CD4-positive, alpha-beta memory T cell (primary cell): ENCODE measurements around the gene BEST1. TPM values are rescaled to one million over a fixed set of nuclear protein-coding genes. Genes with fewer than 3 reads are reported as not detected.

Experiments
- CTCF ChIA-PET: fragments of 350-600 bp; sonication (Branson Sonifier 250); formaldehyde crosslinking; loops from one replicate; lab custom pipeline; 2021; ENCODE audit warnings: inconsistent platforms; ENCODE audit not compliant: partially characterized antibody; lab: Charles Lee
- POLR2A ChIA-PET: fragments of 350-600 bp; sonication (Branson Sonifier 250); formaldehyde crosslinking; loops from one replicate; lab custom pipeline; 2021; ENCODE audit not compliant: partially characterized antibody; lab: Charles Lee
- DNase-seq, 5 donors: peaks; one replicate each; pipeline versions ENCODE4 v3.0.0 to v3.0.0-alpha.2; 2020 to 2022; ENCODE audit warnings: mixed read lengths in 1 of 5
- H3K27ac ChIP-seq: one replicate; pipeline ENCODE4 v1.7.0; 2013; ENCODE audit warnings: low read depth, low read length
- H3K27me3 ChIP-seq: 2 replicates; pipeline ENCODE4 v1.7.0; 2013; ENCODE audit warnings: mild to moderate bottlenecking, low read length, moderate library complexity; ENCODE audit not compliant: insufficient read depth
- H3K36me3 ChIP-seq: 2 replicates; pipeline ENCODE4 v1.7.0; 2013; ENCODE audit warnings: mild to moderate bottlenecking, low read length, moderate library complexity; ENCODE audit not compliant: insufficient read depth
- H3K4me1 ChIP-seq: 2 replicates; pipeline ENCODE4 v1.7.0; 2013; ENCODE audit warnings: mild to moderate bottlenecking, low read length, moderate library complexity; ENCODE audit not compliant: insufficient read depth
- H3K4me3 ChIP-seq, 2 donors: one replicate each; pipeline ENCODE4 v1.7.0; 2013; ENCODE audit warnings: low read length in 2 of 2, mild to moderate bottlenecking in 1 of 2
- H3K9me3 ChIP-seq, 2 donors: one replicate each; pipeline ENCODE4 v1.7.0; 2013; ENCODE audit warnings: low read length in 2 of 2, control low read depth in 1 of 2; ENCODE audit not compliant: control insufficient read depth in 1 of 2
- H3K27ac Mint-ChIP-seq, 7 donors: one replicate each; pipeline ENCODE4 v1.8.0; 2020 to 2021; ENCODE audit warnings: mixed read lengths in 7 of 7, mild to moderate bottlenecking in 6 of 7, inconsistent platforms in 3 of 7, moderate library complexity in 3 of 7
- H3K27me3 Mint-ChIP-seq, 2 donors: one replicate each; pipeline ENCODE4 v1.8.0; 2020 to 2021; ENCODE audit warnings: mixed read lengths in 2 of 2
- H3K36me3 Mint-ChIP-seq, 2 donors: one replicate each; pipeline ENCODE4 v1.8.0; 2020 to 2021; ENCODE audit warnings: mixed read lengths in 2 of 2, inconsistent platforms in 1 of 2, mild to moderate bottlenecking in 1 of 2
- H3K4me1 Mint-ChIP-seq, 4 donors: one replicate each; pipeline ENCODE4 v1.8.0; 2020 to 2021; ENCODE audit warnings: mixed read lengths in 4 of 4, mild to moderate bottlenecking in 1 of 4
- H3K4me3 Mint-ChIP-seq, 8 donors: one replicate each; pipeline ENCODE4 v1.8.0; 2020 to 2021; ENCODE audit warnings: mixed read lengths in 8 of 8, mild to moderate bottlenecking in 7 of 8, moderate library complexity in 6 of 8, inconsistent platforms in 3 of 8
- H3K9me3 Mint-ChIP-seq, 8 donors: one replicate each; pipeline ENCODE4 v1.8.0; 2020 to 2021; ENCODE audit warnings: mixed read lengths in 8 of 8, mild to moderate bottlenecking in 5 of 8, inconsistent platforms in 3 of 8, moderate library complexity in 1 of 8
- intact Hi-C: fragments of 100-400 bp; cut with micrococcal nuclease; formaldehyde crosslinking; loops from one replicate; pipeline ENCODE4 v1.15.1; 2023
- polyA plus RNA-seq, 2 donors: library from polyadenylated mRNA; unstranded; fragments of 300-500 nt; fragmentation: Illumina TruSeq; gene quantifications; one replicate each; pipeline ENCODE4 v1.2.3, GENCODE V29; 2021
- total RNA-seq, 2 experiments: library from RNA; stranded (reverse); gene quantifications; one replicate each; pipeline ENCODE4 v1.2.3, GENCODE V29; 2021

The BEST1 gene
- total and polyA plus RNA-seq, 4 experiments from 2014 or later, result 0.26 to 1.3 (median 0.89) TPM

DNA sequence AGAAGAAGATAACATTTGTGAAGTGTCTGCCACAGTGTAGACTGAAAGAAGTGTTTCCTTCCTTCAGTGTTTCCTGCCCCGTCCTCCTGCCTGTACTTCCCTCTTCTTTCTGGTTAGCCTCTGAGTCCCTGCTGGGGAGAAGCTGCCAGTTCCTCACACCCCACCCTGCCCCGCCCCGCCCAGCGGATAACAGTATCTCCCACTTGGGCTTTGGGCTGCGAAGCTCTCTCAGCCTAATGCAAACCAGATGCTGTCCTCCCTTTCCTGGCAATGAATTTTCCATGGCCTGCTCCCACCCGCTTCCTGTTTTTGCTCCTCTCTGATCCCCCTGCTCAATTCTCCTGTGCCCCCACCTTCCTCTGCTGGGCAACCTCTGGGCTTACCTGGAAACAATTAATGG is 27.6 kb upstream of the BEST1 start:
- Histone ChIP-seq H3K4me3 (no peak overlapping the region), H3K27me3 (peaks cover 8% of the 10 kb centered on the region), H3K36me3 (no peaks in the 10 kb centered on the region), H3K27ac (no peak overlapping the region), H3K9me3 (no peaks in the 10 kb centered on the region), H3K4me1 (no peaks in the 10 kb centered on the region)
- CTCF ChIA-PET, result no interaction called here
- POLR2A ChIA-PET, result interaction anchor here (1.3 kb wide), 1 partner anchor 45 kb away, joined by 3 read pairs; no protein-coding TSS in a partner anchor
- Mint-ChIP-seq H3K4me1 (peaks cover 3 to 10% (median 8%) of the 10 kb centered on the region in 4 donors), H3K27me3 (peaks cover 24 to 35% of the 10 kb centered on the region in 2 donors), H3K9me3 (no peaks in the 10 kb centered on the region), H3K4me3 (no peak overlapping the region), H3K36me3 (no peaks in the 10 kb centered on the region), H3K27ac (no peak overlapping the region)
- intact Hi-C loops, result no loop called here
- DNase-seq, result no peak

DNA sequence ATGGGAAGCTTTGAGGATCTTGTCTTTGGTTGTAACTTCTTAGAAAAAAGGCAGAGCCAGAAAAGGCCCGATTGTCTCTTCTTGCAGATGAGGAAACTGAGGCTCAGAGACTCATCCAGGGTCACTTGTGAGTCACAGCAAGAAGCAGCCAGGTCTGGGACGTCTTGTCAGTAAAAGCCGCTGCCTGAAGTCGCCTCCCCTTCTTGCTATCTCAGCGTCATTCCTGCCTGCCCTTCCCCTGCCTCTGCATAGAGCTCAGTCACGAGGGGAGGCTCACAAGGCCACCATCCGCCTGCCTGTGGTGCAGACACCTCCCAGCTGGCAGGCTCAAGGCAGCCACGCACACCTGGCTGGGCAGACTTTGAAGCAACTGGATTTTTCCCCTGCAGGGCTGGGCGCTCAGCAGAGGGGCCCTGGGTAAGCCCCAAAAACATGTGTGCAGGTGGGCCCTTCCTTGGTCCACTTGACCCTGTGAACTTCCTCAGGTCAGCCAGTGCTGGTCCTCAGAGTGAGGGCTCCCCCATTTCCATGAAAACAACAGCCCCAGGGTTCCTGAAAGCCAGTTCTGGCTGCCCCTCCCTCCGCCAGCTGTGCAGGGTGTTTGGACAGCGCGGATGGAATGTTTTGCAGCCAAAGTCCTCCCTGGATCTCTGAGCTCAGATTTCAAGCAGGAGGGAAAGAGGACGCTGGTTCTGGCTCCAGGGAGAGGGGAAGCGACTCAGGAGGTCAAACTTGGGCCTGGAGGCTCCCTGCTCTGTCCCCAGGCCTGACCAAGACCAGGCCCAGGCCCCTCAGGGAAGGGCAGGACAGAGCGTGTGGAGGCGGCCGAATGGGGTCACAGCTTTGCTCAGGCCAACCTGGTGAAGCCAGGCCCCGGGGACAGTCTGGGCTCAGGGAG is 26.7 kb upstream of the BEST1 start:
- Histone ChIP-seq H3K9me3 (no peaks in the 10 kb centered on the region), H3K27me3 (peaks cover 2% of the 10 kb centered on the region), H3K27ac (no peak overlapping the region), H3K36me3 (no peaks in the 10 kb centered on the region), H3K4me1 (no peaks in the 10 kb centered on the region), H3K4me3 (no peak overlapping the region)
- ChIA-PET POLR2A (no interaction called here), CTCF (interaction anchor here (1.2 kb wide), 1 partner anchor 159 kb away, joined by 5 read pairs; no protein-coding TSS in a partner anchor)
- no peak for DNase-seq
- Mint-ChIP-seq H3K4me1 (peaks cover 0 to 1% (median under 1%) of the 10 kb centered on the region in 4 donors), H3K36me3 (no peaks in the 10 kb centered on the region), H3K27ac (peak overlapping the region in 1 of 7 donors; percentile 29), H3K4me3 (no peak overlapping the region), H3K27me3 (peaks cover 16 to 26% of the 10 kb centered on the region in 2 donors), H3K9me3 (no peaks in the 10 kb centered on the region)
- intact Hi-C loops, result no loop called here

DNA sequence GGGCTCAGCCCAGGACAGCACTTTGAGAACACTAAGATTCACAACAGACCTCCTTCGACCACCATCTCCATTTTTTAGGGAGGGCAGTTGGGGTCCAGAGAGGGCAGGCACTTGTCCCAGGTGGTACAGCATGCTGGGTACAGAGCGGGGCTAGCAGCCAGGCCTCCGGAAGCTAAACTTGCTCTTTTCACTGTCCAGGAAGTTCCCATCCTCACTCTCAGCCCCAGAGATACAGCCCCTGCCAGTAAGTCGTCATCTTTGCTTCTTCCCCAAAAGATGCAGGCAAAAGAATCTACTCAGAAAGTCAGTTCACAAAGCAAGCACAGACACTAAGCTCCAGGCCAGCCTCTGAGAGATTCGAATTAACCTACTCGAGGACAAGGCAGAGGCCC is 26.1 kb upstream of the BEST1 start:
- Histone ChIP-seq H3K9me3 (no peaks in the 10 kb centered on the region), H3K4me1 (no peaks in the 10 kb centered on the region), H3K4me3 (no peak overlapping the region), H3K36me3 (no peaks in the 10 kb centered on the region), H3K27me3 (no peaks in the 10 kb centered on the region), H3K27ac (no peak overlapping the region)
- no peaks in the 10 kb centered on the region for H3K9me3 Mint-ChIP-seq
- H3K27me3 Mint-ChIP-seq, result peaks cover 13 to 20% of the 10 kb centered on the region in 2 donors
- no peaks in the 10 kb centered on the region for H3K4me1 Mint-ChIP-seq
- no peak overlapping the region for H3K27ac Mint-ChIP-seq
- intact Hi-C loops, result no loop called here
- CTCF ChIA-PET, result interaction anchor here (1.0 to 1.2 kb wide), 2 partner anchors 13 to 158 kb away, joined by 4 to 5 read pairs; no protein-coding TSS in a partner anchor
- H3K36me3 Mint-ChIP-seq, result no peaks in the 10 kb centered on the region
- DNase-seq, result no peak
- H3K4me3 Mint-ChIP-seq, result no peak overlapping the region
- POLR2A ChIA-PET, result no interaction called here

DNA sequence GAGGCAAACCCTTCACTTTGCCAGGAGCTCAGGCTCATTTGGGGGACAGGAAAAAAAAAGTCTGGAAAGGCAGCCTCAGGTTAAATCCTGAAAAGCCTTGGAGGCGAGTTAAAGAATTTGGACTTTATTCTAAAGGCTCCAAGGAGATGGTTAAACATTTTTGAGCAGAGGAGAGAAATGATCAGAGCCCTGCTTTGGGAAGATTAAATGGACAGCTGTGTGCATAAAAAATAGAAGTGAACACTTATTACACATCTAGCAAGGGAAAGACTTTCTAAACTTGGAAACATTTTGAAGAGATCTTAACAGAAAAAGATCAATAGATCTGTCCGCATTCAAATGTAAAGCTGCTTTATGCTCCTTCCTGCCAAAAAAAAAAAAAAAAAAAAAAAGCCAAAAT is 24.4 kb upstream of the BEST1 start:
- Mint-ChIP-seq H3K4me3 (peak overlapping the region in 1 of 8 donors; percentile 33), H3K4me1 (no peaks in the 10 kb centered on the region), H3K27ac (no peak overlapping the region), H3K36me3 (no peaks in the 10 kb centered on the region), H3K9me3 (peaks cover 0 to 2% (median 0%) of the 10 kb centered on the region in 8 donors), H3K27me3 (peaks cover 6 to 9% of the 10 kb centered on the region in 2 donors)
- H3K27ac ChIP-seq, result no peak overlapping the region
- no peaks in the 10 kb centered on the region for H3K4me1 ChIP-seq
- intact Hi-C loops, result no loop called here
- POLR2A ChIA-PET, result no interaction called here
- H3K36me3 ChIP-seq, result no peaks in the 10 kb centered on the region
- DNase-seq, result no peak
- H3K4me3 ChIP-seq, result no peak overlapping the region
- no peaks in the 10 kb centered on the region for H3K9me3 ChIP-seq
- CTCF ChIA-PET, result interaction anchor here (1.8 kb wide), 1 partner anchor 28 kb away, joined by 3 read pairs; no protein-coding TSS in a partner anchor
- H3K27me3 ChIP-seq, result no peaks in the 10 kb centered on the region

DNA sequence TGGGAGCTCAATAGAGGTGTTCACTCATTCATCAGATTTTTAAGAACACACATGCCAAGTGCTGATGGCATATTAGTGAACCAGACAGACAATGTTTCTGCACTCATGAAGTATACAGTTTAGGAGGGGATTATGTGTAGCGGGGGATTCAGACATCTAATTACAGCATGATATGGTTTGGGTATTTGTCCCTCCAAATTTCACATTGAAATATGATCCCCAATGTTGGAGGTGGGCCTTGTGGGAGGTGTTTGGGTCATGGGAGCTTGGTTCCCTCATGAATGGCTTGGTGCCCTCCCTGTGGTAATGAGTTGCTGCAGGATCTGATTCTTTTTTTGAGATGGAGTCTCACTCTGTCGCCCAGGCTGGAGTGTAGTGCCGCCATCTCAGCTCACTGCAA is 23.9 kb upstream of the BEST1 start:
- H3K27me3 Mint-ChIP-seq, result peaks cover 7 to 11% of the 10 kb centered on the region in 2 donors
- peaks cover 0 to 2% (median 0%) of the 10 kb centered on the region in 8 donors for H3K9me3 Mint-ChIP-seq
- H3K36me3 ChIP-seq, result no peaks in the 10 kb centered on the region
- intact Hi-C loops, result no loop called here
- no peak overlapping the region for H3K27ac ChIP-seq
- no peaks in the 10 kb centered on the region for H3K4me1 Mint-ChIP-seq
- H3K4me1 ChIP-seq, result no peaks in the 10 kb centered on the region
- H3K27me3 ChIP-seq, result no peaks in the 10 kb centered on the region
- no peak overlapping the region for H3K4me3 Mint-ChIP-seq
- H3K4me3 ChIP-seq, result no peak overlapping the region
- no peak for DNase-seq
- no peak overlapping the region for H3K27ac Mint-ChIP-seq
- H3K36me3 Mint-ChIP-seq, result peaks cover 0 to under 1% of the 10 kb centered on the region in 2 donors
- ChIA-PET CTCF (interaction anchor here (1.8 kb wide), 1 partner anchor 28 kb away, joined by 3 read pairs; no protein-coding TSS in a partner anchor), POLR2A (no interaction called here)
- H3K9me3 ChIP-seq, result no peaks in the 10 kb centered on the region

DNA sequence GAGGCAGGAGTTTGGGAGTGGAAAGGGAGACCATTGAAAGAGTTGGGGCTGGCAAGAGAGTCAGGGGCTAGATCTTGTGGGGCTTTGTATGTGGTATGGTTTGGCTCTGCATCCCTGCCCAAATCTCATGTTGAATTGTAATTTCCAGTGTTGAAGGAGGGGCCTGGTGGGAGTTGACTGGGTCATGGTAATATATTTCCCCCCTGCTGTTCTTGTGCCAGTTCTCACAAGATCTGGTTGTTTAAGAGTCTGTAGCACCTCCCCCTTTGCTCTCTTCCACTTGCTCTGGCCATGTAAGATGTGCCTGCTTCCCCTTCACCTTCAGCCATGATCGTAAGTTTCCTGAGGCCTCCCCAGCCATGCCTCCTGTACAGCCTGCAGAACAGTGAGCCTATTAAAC is 22.6 kb upstream of the BEST1 start:
- H3K36me3 ChIP-seq, result no peaks in the 10 kb centered on the region
- Mint-ChIP-seq H3K36me3 (peaks cover 0 to 5% of the 10 kb centered on the region in 2 donors), H3K4me1 (no peaks in the 10 kb centered on the region), H3K4me3 (no peak overlapping the region), H3K9me3 (peaks cover 0 to 4% (median 0%) of the 10 kb centered on the region in 8 donors), H3K27me3 (peaks cover 8 to 11% of the 10 kb centered on the region in 2 donors), H3K27ac (no peak overlapping the region)
- no peak overlapping the region for H3K27ac ChIP-seq
- DNase-seq, result no peak
- no peak overlapping the region for H3K4me3 ChIP-seq
- ChIA-PET CTCF (no interaction called here), POLR2A (no interaction called here)
- no peaks in the 10 kb centered on the region for H3K27me3 ChIP-seq
- no peaks in the 10 kb centered on the region for H3K4me1 ChIP-seq
- no peaks in the 10 kb centered on the region for H3K9me3 ChIP-seq
- intact Hi-C loops, result no loop called here

DNA sequence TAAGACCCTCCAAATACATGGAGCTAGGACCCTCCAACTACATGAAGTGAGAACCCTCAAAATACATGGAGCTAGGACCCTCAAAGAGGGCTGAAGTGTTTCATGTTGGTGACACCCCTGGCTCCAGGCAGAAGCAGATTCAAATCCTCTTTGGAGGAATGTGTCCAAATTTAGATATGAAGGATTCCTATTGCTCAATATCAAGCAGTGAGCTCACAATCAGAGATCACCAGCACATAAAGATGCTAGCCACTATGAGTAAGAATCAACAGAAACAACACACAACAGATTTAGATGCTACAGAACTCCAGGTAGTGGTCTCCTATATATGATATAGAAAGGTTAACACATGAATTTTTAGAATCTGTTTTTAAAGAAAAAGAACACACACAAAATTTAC is 21.5 kb upstream of the BEST1 start:
- ChIA-PET CTCF (interaction anchor here (1.3 to 2.7 kb wide), 3 partner anchors 9 to 153 kb away, joined by 3 to 16 read pairs (median 9); no protein-coding TSS in a partner anchor), POLR2A (no interaction called here)
- H3K27me3 Mint-ChIP-seq, result peaks cover 9 to 16% of the 10 kb centered on the region in 2 donors
- Histone ChIP-seq H3K27me3 (no peaks in the 10 kb centered on the region), H3K4me1 (no peaks in the 10 kb centered on the region), H3K27ac (no peak overlapping the region), H3K9me3 (no peaks in the 10 kb centered on the region), H3K4me3 (no peak overlapping the region), H3K36me3 (no peaks in the 10 kb centered on the region)
- H3K9me3 Mint-ChIP-seq, result peaks cover 0 to 7% (median 4%) of the 10 kb centered on the region in 8 donors
- no peak overlapping the region for H3K4me3 Mint-ChIP-seq
- DNase-seq, result no peak
- H3K27ac Mint-ChIP-seq, result peak overlapping the region in 1 of 7 donors; percentile 10
- peaks cover 0 to 5% of the 10 kb centered on the region in 2 donors for H3K36me3 Mint-ChIP-seq
- H3K4me1 Mint-ChIP-seq, result no peaks in the 10 kb centered on the region
- intact Hi-C loops, result no loop called here
